ENCODE results near the gene UFC1. TPM values are rescaled to one million over a fixed set of nuclear protein-coding genes. Genes with fewer than 3 reads are reported as not detected.

Gene UFC1
- total and polyA plus RNA-seq, 2 donors (not counting 1 experiment from before 2014, with no cell fraction given): 91.0 to 128 TPM

GRCh38 chr1:161160671-161161145, 6.9 kb downstream of the UFC1 start:
- ChIA-PET POLR2A (no interaction called here), CTCF (interaction anchor here (2.0 kb wide), 1 partner anchor 42 kb away, joined by 5 read pairs; the partner anchor contains the start of gene NDUFS2)
- H3K79me2 ChIP-seq (ENCODE audit: control insufficient read depth, insufficient read depth, low read length): peaks cover 25% of the 10 kb centered on the region
- TF ChIP-seq EZH2 (IDR thresholded peaks at IDR 0.05; ENCODE audit: borderline replicate concordance, insufficient read depth, low read depth, low read length, poor library complexity, severe bottlenecking): no peak
- TF ChIP-seq CTCF (IDR thresholded peaks at IDR 0.05): no peak
- H3K4me2 ChIP-seq (replicated peaks; ENCODE audit: low read depth, low read length, poor library complexity, severe bottlenecking): peak overlapping the region; percentile 80
- no peak overlapping the region for H3K27ac Mint-ChIP-seq
- ATAC-seq (ENCODE audit: low read depth) (no peak), DNase-seq (no peak)
- H3K27me3 ChIP-seq (replicated peaks in 1 of 4; ENCODE audit: control extremely low read depth in 1 of 4, control insufficient read depth in 3 of 4, insufficient read depth in 4 of 4, low read length in 3 of 4): no peaks in the 10 kb centered on the region
- H3K4me1 Mint-ChIP-seq: peaks cover 54% of the 10 kb centered on the region
- H3K27me3 Mint-ChIP-seq: no peaks in the 10 kb centered on the region
- no peak overlapping the region for H3K9ac ChIP-seq (ENCODE audit: low read length)
- peaks cover 0 to 42% of the 10 kb centered on the region in 2 experiments for H3K36me3 ChIP-seq (replicated peaks in 1 of 2; ENCODE audit: control extremely low read depth in 1 of 2, control insufficient read depth in 1 of 2, extremely low read depth in 1 of 2, insufficient read depth in 2 of 2, low read length in 1 of 2)
- H4K20me1 ChIP-seq (ENCODE audit: control insufficient read depth, insufficient read depth, low read length, poor library complexity, severe bottlenecking): no peaks in the 10 kb centered on the region
- 97% methylated on average over 22 of the region's 22 CpGs for WGBS (ENCODE audit: insufficient coverage)
- no peaks in the 10 kb centered on the region for H3K9me3 Mint-ChIP-seq (ENCODE audit: insufficient read depth)
- no peak overlapping the region for H3K4me3 ChIP-seq (ENCODE audit: control extremely low read depth in 1 of 5, extremely low read depth in 1 of 5, insufficient read depth in 1 of 5, low read depth in 2 of 5, low read length in 4 of 5)
- intact Hi-C loops (cut with micrococcal nuclease): no loop called here
- peaks cover 27 to 33% of the 10 kb centered on the region in 2 donors for H3K4me1 ChIP-seq (ENCODE audit: control insufficient read depth in 2 of 2, insufficient read depth in 2 of 2, low read length in 2 of 2)
- H3K4me3 Mint-ChIP-seq: peak overlapping the region; percentile 92
- H3K9me3 ChIP-seq (ENCODE audit: control extremely low read depth in 1 of 3, control insufficient read depth in 2 of 3, insufficient read depth in 1 of 3, low read length in 2 of 3): peaks cover 0 to 3% (median 0%) of the 10 kb centered on the region in 3 donors
- no peak overlapping the region for H3K27ac ChIP-seq (ENCODE audit: low read length in 2 of 2)
- no peak overlapping the region for H2AFZ ChIP-seq (ENCODE audit: insufficient read depth, low read depth, low read length, poor library complexity, severe bottlenecking)

GRCh38 chr1:161161652-161162051, 7.9 kb downstream of the UFC1 start:
- peaks cover 58% of the 10 kb centered on the region for H3K4me1 Mint-ChIP-seq
- DNase-seq (no peak), ATAC-seq (ENCODE audit: low read depth) (no peak)
- H3K27me3 Mint-ChIP-seq: no peaks in the 10 kb centered on the region
- no peaks in the 10 kb centered on the region for H3K9me3 Mint-ChIP-seq (ENCODE audit: insufficient read depth)
- H3K36me3 ChIP-seq (replicated peaks in 1 of 2; ENCODE audit: control extremely low read depth in 1 of 2, control insufficient read depth in 1 of 2, extremely low read depth in 1 of 2, insufficient read depth in 2 of 2, low read length in 1 of 2): peaks cover 0 to 42% of the 10 kb centered on the region in 2 experiments
- H3K27ac Mint-ChIP-seq: peak overlapping the region; percentile 48
- no peaks in the 10 kb centered on the region for H4K20me1 ChIP-seq (ENCODE audit: control insufficient read depth, insufficient read depth, low read length, poor library complexity, severe bottlenecking)
- H3K4me3 Mint-ChIP-seq: peak overlapping the region; percentile 46
- ChIA-PET POLR2A (no interaction called here), CTCF (interaction anchor here (2.0 kb wide), 1 partner anchor 41 kb away, joined by 5 read pairs; the partner anchor contains the start of gene NDUFS2)
- H3K4me1 ChIP-seq (ENCODE audit: control insufficient read depth in 2 of 2, insufficient read depth in 2 of 2, low read length in 2 of 2): peaks cover 27 to 39% of the 10 kb centered on the region in 2 donors
- peaks cover 0 to 3% (median 0%) of the 10 kb centered on the region in 3 donors for H3K9me3 ChIP-seq (ENCODE audit: control extremely low read depth in 1 of 3, control insufficient read depth in 2 of 3, insufficient read depth in 1 of 3, low read length in 2 of 3)
- no peak overlapping the region for H3K9ac ChIP-seq (ENCODE audit: low read length)
- H3K27me3 ChIP-seq (replicated peaks in 1 of 4; ENCODE audit: control extremely low read depth in 1 of 4, control insufficient read depth in 3 of 4, insufficient read depth in 4 of 4, low read length in 3 of 4): no peaks in the 10 kb centered on the region
- no peak overlapping the region for H3K27ac ChIP-seq (ENCODE audit: low read length in 2 of 2)
- no peak overlapping the region for H3K4me2 ChIP-seq (replicated peaks; ENCODE audit: low read depth, low read length, poor library complexity, severe bottlenecking)
- H3K4me3 ChIP-seq (ENCODE audit: control extremely low read depth in 1 of 5, extremely low read depth in 1 of 5, insufficient read depth in 1 of 5, low read depth in 2 of 5, low read length in 4 of 5): no peak overlapping the region
- H2AFZ ChIP-seq (ENCODE audit: insufficient read depth, low read depth, low read length, poor library complexity, severe bottlenecking): no peak overlapping the region
- no peak for TF ChIP-seq CTCF (IDR thresholded peaks at IDR 0.05)
- no peak for TF ChIP-seq EZH2 (IDR thresholded peaks at IDR 0.05; ENCODE audit: borderline replicate concordance, insufficient read depth, low read depth, low read length, poor library complexity, severe bottlenecking)
- intact Hi-C loops (cut with micrococcal nuclease): no loop called here
- WGBS (ENCODE audit: insufficient coverage): 98% methylated on average over 4 of the region's 5 CpGs
- H3K79me2 ChIP-seq (ENCODE audit: control insufficient read depth, insufficient read depth, low read length): peaks cover 28% of the 10 kb centered on the region
